BE2C (cell line): Measurements from ENCODE around the gene FBN1.

Experiments used
- DNase-seq: peaks from one replicate; pipeline ENCODE4 v3.0.0-alpha.2; 2020
- H3K27me3 ChIP-seq: fragments of 250-450 bp; sonication (Bioruptor Pico); 2 replicates; pipeline ENCODE4 v1.5.1; 2020; ENCODE audit warnings: mild to moderate bottlenecking
- H3K36me3 ChIP-seq: fragments of 250-450 bp; sonication (Bioruptor Pico); 2 replicates; pipeline ENCODE4 v1.5.1; 2020; ENCODE audit warnings: mild to moderate bottlenecking
- H3K4me1 ChIP-seq: fragments of 250-450 bp; sonication (Bioruptor Pico); 2 replicates; pipeline ENCODE4 v1.5.1; 2020
- H3K4me3 ChIP-seq: 2 replicates; pipeline ENCODE4 v1.5.1; 2011; ENCODE audit warnings: low read depth, low read length
- H3K9me3 ChIP-seq: fragments of 250-450 bp; sonication (Bioruptor Pico); 2 replicates; pipeline ENCODE4 v1.5.1; 2020
- CTCF ChIP-seq: IDR thresholded peaks from 2 replicates; pipeline ENCODE4 v1.5.1; 2012; ENCODE audit warnings: mild to moderate bottlenecking, low read depth, low read length

The FBN1 gene

GRCh38 chr15:48407646-48408045, 237.9 kb downstream of the FBN1 start:
- no peak for DNase-seq
- H3K4me3 ChIP-seq: no peak overlapping the region
- H3K36me3 ChIP-seq: no peaks in the 10 kb centered on the region
- TF ChIP-seq CTCF: no peak
- no peaks in the 10 kb centered on the region for H3K9me3 ChIP-seq
- no peaks in the 10 kb centered on the region for H3K27me3 ChIP-seq
- H3K4me1 ChIP-seq: peaks cover 5% of the 10 kb centered on the region

GRCh38 chr15:48406911-48407310, 238.6 kb downstream of the FBN1 start:
- Histone ChIP-seq H3K27me3 (no peaks in the 10 kb centered on the region), H3K4me3 (no peak overlapping the region), H3K36me3 (no peaks in the 10 kb centered on the region), H3K9me3 (no peaks in the 10 kb centered on the region), H3K4me1 (peaks cover 6% of the 10 kb centered on the region)
- DNase-seq: no peak
- peak; percentile 49 for TF ChIP-seq CTCF

- Histone ChIP-seq H3K36me3 (no peaks in the 10 kb centered on the region), H3K4me3 (no peak overlapping the region), H3K9me3 (no peaks in the 10 kb centered on the region), H3K27me3 (no peaks in the 10 kb centered on the region), H3K4me1 (peaks cover 6% of the 10 kb centered on the region)
- TF ChIP-seq CTCF: no peak
- no peak for DNase-seq
These were observed 239.1 kb downstream of the FBN1 start for GRCh38 chr15:48406266-48406891.

- H3K36me3 ChIP-seq: no peaks in the 10 kb centered on the region
- TF ChIP-seq CTCF: no peak
- H3K9me3 ChIP-seq: no peaks in the 10 kb centered on the region
- H3K4me1 ChIP-seq: peaks cover 6% of the 10 kb centered on the region
- DNase-seq: no peak
- no peaks in the 10 kb centered on the region for H3K27me3 ChIP-seq
- H3K4me3 ChIP-seq: no peak overlapping the region
These were observed 242.9 kb downstream of the FBN1 start for GRCh38 chr15:48402427-48403177.

- Histone ChIP-seq H3K27me3 (no peaks in the 10 kb centered on the region), H3K9me3 (no peaks in the 10 kb centered on the region), H3K4me1 (peaks cover 6% of the 10 kb centered on the region), H3K36me3 (no peaks in the 10 kb centered on the region), H3K4me3 (no peak overlapping the region)
- no peak for DNase-seq
- TF ChIP-seq CTCF: no peak
These were observed 245.4 kb downstream of the FBN1 start for GRCh38 chr15:48400086-48400485.

GRCh38 chr15:48397841-48398240, 247.7 kb downstream of the FBN1 start:
- no peak for DNase-seq
- no peak for TF ChIP-seq CTCF
- Histone ChIP-seq H3K27me3 (no peaks in the 10 kb centered on the region), H3K4me3 (no peak overlapping the region), H3K9me3 (no peaks in the 10 kb centered on the region), H3K36me3 (no peaks in the 10 kb centered on the region), H3K4me1 (peaks cover 3% of the 10 kb centered on the region)
